Subcutaneous abdominal adipose tissue (tissue), 5 donors: ENCODE measurements around the gene SHD.
"Not testable (repeated sequence)": the region's sequence is repeated elsewhere in the genome, so short reads cannot be mapped to it uniquely, and the experiment has no call there.

Experiments
- H3K27ac ChIP-seq: one replicate; pipeline ENCODE4 v1.7.0; 2013; ENCODE audit warnings: low read depth, mild to moderate bottlenecking, inconsistent platforms, low read length, moderate library complexity
- H3K27me3 ChIP-seq, 5 donors: one replicate each; pipeline ENCODE4 v1.7.0; 2013; ENCODE audit warnings: low read length in 5 of 5, inconsistent platforms in 1 of 5; ENCODE audit not compliant: control insufficient read depth in 5 of 5, insufficient read depth in 4 of 5
- H3K36me3 ChIP-seq, 5 donors: one replicate each; pipeline ENCODE4 v1.7.0; 2013; ENCODE audit warnings: low read length in 5 of 5; ENCODE audit not compliant: control insufficient read depth in 5 of 5, insufficient read depth in 5 of 5
- H3K4me1 ChIP-seq, 5 donors: one replicate each; pipeline ENCODE4 v1.7.0; 2013; ENCODE audit warnings: low read length in 5 of 5, mild to moderate bottlenecking in 3 of 5, moderate library complexity in 1 of 5; ENCODE audit not compliant: control insufficient read depth in 5 of 5, insufficient read depth in 5 of 5
- H3K4me3 ChIP-seq, 5 donors: one replicate each; pipeline ENCODE4 v1.7.0; 2013; ENCODE audit warnings: low read length in 5 of 5, low read depth in 1 of 5
- H3K9ac ChIP-seq, 5 donors: one replicate each; pipeline ENCODE4 v1.7.0; 2013; ENCODE audit warnings: low read length in 5 of 5, mild to moderate bottlenecking in 4 of 5, moderate library complexity in 3 of 5
- H3K9me3 ChIP-seq, 5 donors: one replicate each; pipeline ENCODE4 v1.7.0; 2013; ENCODE audit warnings: low read length in 5 of 5; ENCODE audit not compliant: control insufficient read depth in 5 of 5
- donor health status: healthy.
- donor health status: healthy.
- donor health status: healthy.
- donor health status: healthy.
- donor health status: healthy.

The SHD gene, protein sequence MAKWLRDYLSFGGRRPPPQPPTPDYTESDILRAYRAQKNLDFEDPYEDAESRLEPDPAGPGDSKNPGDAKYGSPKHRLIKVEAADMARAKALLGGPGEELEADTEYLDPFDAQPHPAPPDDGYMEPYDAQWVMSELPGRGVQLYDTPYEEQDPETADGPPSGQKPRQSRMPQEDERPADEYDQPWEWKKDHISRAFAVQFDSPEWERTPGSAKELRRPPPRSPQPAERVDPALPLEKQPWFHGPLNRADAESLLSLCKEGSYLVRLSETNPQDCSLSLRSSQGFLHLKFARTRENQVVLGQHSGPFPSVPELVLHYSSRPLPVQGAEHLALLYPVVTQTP

DNA sequence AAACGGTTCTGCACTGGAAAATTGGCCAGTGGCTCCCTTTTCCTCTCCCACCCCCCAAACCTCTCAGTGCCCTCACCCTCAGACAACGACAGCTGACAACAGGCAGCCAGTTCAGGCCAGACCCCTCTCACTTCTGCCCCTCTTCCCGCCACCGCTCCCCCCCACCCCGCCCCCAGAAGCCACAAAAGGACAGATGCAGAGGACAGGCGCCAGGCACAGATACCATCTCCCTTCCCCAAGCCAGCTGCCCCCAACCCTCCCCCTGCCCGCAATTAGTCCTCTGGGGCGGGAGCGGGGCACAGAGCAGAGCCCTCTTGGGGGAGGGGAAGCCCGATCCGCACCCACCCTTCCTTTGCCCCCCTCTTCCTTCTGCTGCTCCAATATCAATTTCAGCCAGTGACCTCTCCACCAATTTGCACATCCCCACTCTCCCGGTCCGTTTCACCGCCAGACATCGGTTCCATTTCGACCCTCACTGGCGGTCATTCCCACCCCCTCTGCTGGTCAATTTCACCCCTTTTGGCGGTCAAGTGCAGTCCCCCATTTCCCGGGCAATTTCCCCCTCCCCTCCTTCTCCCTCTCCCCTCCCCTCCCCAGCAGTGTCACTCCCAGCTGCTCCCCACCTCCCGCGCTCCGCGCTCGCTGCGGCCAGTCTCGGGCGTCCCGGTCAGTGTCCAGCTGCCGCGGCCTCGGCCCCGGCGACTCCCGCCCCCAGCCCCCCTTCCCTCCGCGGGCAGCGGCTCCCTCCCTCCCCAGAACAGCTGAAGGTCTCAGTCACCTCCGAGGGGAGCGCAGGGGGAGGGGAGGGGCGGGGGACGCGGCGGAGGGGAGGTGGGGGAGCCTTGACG lies at the start of gene SHD:
Gene SHD, plus strand, starts transcription at position 848 of the 848 bp plus-strand sequence. CDS start 798 bp downstream, outside the sequence.
- Histone ChIP-seq H3K9me3 (no peaks in the 10 kb centered on the region), H3K9ac (no peak within 1 kb of the TSS), H3K36me3 (no peaks in the 10 kb centered on the region), H3K4me3 (peak within 1 kb of the TSS in 2 of 5 donors; percentile 7 to 27), H3K27ac (no peak within 1 kb of the TSS), H3K27me3 (peaks cover 15 to 41% (median 31%) of the 10 kb centered on the region in 5 donors), H3K4me1 (peaks cover 0 to 8% (median 6%) of the 10 kb centered on the region in 5 donors)

DNA sequence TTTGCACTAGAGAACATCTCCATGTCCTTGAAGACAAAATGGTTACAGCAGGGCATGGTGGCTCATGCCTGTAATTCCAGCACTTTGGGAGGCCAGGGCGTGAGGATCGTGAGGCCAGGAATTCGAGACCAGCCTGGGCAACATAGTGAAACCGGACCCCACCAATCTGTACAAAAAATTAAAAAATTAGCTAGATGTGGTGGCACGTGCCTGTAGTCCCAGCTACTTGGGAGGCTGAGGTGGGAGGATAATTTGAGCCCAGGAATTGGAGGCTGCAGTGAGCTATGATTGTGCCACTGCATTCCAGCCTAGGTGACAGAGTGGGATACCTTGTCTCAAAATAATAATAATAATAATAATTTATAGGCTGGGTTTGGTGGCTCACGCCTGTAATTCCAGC lies 48.8 kb upstream of the SHD start:
- not testable (repeated sequence) for H3K9me3 ChIP-seq, H3K4me3 ChIP-seq, H3K9ac ChIP-seq, H3K27ac ChIP-seq, H3K36me3 ChIP-seq
- H3K27me3 ChIP-seq: peaks cover 18 to 33% (median 19%) of the 10 kb centered on the region in 5 donors
- H3K4me1 ChIP-seq: peaks cover 0 to 11% (median 0%) of the 10 kb centered on the region in 5 donors

DNA sequence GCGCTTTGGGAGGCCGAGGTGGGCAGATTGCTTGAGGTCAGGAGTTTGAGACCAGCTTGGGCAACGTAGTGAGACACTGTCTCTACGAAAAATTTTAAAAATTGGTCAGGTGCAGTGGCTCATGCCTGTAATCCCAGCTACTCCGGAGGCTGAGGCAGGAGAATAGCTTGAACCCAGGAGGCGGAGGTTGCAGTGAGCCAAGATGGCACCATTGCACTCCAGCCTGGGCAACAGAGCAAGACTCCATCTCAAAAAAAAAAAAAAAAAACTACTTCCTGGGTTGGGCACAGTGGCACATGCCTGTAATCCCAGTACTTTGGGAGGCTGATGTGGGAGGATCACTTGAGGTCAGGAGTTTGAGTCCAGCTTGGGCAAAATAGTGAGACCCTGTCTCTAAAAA lies 47.5 kb upstream of the SHD start:
- peaks cover 0 to 11% (median 0%) of the 10 kb centered on the region in 5 donors for H3K4me1 ChIP-seq
- H3K4me3 ChIP-seq, H3K9me3 ChIP-seq, H3K36me3 ChIP-seq, H3K27ac ChIP-seq, H3K9ac ChIP-seq: not testable (repeated sequence)
- peaks cover 18 to 33% (median 19%) of the 10 kb centered on the region in 5 donors for H3K27me3 ChIP-seq

DNA sequence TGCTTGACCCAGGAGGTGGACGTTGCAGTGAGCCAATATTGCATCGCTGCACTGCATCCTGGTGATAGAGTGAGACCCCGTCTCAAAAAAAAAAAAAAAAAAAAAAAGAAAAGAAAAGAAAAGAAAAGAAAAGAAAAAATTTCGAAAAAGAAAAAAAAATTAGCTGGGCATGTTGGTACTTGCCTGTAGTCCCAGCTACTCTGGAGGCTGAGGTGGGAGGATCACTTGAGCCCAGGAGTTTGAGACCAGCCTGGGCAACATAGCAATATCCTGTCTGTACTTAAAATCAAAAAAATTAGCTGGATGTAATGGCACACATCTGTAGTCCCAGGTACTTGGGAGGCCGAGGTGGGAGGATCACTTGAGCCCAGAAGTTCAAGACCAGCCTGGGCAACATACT lies 46.9 kb upstream of the SHD start:
- H3K9me3 ChIP-seq, H3K4me3 ChIP-seq, H3K27ac ChIP-seq, H3K36me3 ChIP-seq, H3K9ac ChIP-seq: not testable (repeated sequence)
- peaks cover 18 to 39% (median 20%) of the 10 kb centered on the region in 5 donors for H3K27me3 ChIP-seq
- peaks cover 0 to 11% (median 0%) of the 10 kb centered on the region in 5 donors for H3K4me1 ChIP-seq

DNA sequence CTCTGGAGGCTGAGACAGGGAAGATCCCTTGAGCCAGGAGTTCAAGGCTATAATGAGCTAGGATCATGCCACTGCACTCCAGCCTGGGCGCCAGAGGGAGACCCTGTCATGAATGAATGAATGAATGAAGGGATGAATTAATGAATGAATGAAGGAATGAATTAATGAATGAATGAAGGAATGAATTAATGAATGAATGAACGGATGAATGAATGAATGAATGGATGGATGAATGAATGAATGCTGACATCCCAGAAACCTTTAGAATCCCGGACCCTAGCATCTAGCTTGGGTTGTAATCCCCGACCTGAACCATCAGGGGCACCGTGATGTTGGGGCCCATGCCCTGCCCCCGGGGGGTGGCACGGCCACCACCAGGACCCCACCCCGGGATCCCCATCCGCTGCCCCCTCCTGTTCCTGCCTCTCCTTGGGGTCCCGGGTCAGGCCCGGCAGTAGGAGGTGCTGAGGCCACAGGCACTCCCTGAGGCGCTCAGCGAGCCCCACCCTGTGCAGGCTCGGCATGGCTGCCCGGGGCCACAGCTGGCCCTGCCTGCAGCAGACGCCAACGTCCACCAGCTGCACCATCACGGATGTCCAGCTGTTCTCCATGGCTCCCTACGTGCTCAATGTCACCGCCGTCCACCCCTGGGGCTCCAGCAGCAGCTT lies 46.3 kb upstream of the SHD start:
- no peaks in the 10 kb centered on the region for H3K36me3 ChIP-seq
- H3K27me3 ChIP-seq: peaks cover 15 to 39% (median 19%) of the 10 kb centered on the region in 5 donors
- H3K9me3 ChIP-seq: no peaks in the 10 kb centered on the region
- H3K4me3 ChIP-seq: no peak overlapping the region
- H3K4me1 ChIP-seq: peaks cover 0 to 11% (median 0%) of the 10 kb centered on the region in 5 donors
- H3K27ac ChIP-seq: no peak overlapping the region
- H3K9ac ChIP-seq: no peak overlapping the region

DNA sequence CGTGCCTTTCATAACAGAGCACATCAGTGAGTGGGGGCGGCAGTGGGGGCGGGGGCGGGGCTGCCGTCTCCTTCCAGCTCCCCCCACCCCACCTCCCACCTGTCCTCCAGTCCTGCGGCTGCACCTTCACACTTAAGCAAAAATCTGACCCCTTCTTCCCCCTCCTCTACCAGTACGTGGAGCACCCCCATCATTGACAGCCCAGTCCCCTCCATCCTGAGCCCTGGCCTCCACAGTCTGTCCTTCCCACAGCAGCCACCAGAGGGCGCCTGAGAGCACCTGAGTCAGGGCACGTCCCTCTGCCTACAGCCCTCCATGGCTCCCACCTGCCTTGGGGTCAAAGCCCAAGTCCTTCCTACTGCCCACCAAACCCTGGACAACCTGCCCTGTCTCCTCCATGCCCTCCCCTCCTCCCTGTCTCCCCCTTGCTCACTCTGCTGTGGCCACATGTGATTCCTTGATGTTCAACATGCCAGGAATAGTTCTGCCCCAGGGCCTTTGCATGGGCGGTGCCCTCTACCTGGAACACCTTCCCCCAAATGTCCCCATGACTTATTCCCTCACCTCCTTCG lies 45.7 kb upstream of the SHD start:
- Histone ChIP-seq H3K4me1 (peaks cover 0 to 11% (median 0%) of the 10 kb centered on the region in 5 donors), H3K9me3 (no peaks in the 10 kb centered on the region), H3K36me3 (no peaks in the 10 kb centered on the region), H3K9ac (no peak overlapping the region), H3K27ac (no peak overlapping the region), H3K27me3 (peaks cover 15 to 35% (median 17%) of the 10 kb centered on the region in 5 donors), H3K4me3 (no peak overlapping the region)

DNA sequence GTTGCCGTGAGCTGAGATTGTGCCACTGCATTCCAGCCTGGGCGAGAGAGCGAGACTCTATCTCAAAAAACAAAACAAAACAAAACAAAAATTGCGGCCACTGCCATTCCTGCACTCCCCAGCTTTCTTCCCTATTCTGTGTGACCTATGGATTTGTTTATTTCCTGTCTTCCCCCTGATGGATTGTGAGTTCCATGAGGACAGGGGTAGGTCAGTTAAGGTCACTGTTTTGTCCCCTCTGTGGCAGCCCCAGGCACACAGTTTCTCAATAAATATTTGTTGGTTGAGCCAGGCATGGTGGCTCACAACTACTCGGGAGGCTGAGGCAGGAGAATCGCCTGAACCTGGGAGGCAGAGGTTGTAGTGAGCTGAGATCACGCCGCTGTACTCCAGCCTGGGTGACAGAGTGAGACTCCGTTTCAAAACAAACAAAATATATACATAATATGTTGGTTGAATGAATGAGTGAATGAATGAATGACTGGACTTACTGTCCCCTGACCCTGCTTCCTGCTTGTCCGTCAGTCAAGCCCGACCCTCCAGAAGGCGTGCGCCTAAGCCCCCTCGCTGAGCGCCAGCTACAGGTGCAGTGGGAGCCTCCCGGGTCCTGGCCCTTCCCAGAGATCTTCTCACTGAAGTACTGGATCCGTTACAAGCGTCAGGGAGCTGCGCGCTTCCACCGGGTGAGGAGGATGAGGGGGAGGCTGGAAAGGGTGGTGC lies 44.8 kb upstream of the SHD start:
- H3K36me3 ChIP-seq: no peaks in the 10 kb centered on the region
- no peak overlapping the region for H3K9ac ChIP-seq
- peaks cover 0 to 4% (median 0%) of the 10 kb centered on the region in 5 donors for H3K4me1 ChIP-seq
- H3K4me3 ChIP-seq: no peak overlapping the region
- no peak overlapping the region for H3K27ac ChIP-seq
- no peaks in the 10 kb centered on the region for H3K9me3 ChIP-seq
- H3K27me3 ChIP-seq: peaks cover 9 to 26% (median 13%) of the 10 kb centered on the region in 5 donors

DNA sequence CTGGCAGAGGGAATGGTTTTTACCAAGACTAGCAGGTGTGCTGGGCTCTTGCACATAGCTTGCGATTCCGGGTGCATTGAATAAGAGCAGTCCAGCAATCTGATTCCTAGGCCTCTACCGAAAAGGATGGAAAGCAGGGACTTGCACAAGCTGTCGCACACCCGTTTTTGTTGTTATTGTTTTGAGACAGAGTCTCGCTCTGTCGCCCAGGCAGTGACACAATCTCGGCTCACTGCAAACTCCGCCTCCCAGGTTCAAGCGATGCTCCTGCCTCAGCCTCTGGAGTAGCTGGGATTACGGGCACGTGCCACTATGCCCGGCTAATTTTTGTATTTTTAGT lies 44.2 kb upstream of the SHD start:
- Histone ChIP-seq H3K27me3 (peaks cover 5 to 22% (median 8%) of the 10 kb centered on the region in 5 donors), H3K9me3 (no peaks in the 10 kb centered on the region), H3K27ac (no peak overlapping the region), H3K9ac (no peak overlapping the region), H3K4me1 (no peaks in the 10 kb centered on the region), H3K4me3 (no peak overlapping the region), H3K36me3 (no peaks in the 10 kb centered on the region)

DNA sequence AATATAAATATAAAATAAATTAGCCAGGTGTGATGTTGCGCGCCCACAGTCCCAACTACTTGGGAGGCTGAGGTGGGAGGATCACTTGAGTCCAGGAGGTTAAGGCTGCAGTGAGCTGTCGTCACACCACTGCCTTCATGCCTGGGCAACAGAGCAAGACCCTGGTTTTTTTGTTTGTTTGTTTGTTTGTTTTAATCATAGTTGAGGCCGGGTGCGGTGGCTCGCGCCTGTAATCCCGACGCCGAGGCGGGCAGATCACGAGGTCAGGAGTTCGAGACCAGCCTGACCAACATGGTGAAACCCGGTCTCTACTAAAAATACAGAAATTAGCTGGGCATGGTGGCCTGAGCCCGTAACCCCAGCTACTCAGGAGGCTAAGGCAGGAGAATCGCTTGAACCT lies 41.6 kb upstream of the SHD start:
- not testable (repeated sequence) for H3K27ac ChIP-seq, H3K4me3 ChIP-seq, H3K9ac ChIP-seq, H3K36me3 ChIP-seq, H3K4me1 ChIP-seq
- peaks cover 4 to 20% (median 6%) of the 10 kb centered on the region in 5 donors for H3K27me3 ChIP-seq
- peaks cover 3 to 10% (median 9%) of the 10 kb centered on the region in 5 donors for H3K9me3 ChIP-seq
